GM21367 (cell line): ENCODE data around the gene ESRRA.

Source experiments
- ATAC-seq: cut with Tn5 transposase; IDR thresholded peaks from one replicate; pipeline ENCODE4 v1.9.1; 2021; ENCODE audit not compliant: unreplicated experiment

The ESRRA gene

GRCh38 chr11:64305075-64305690 is at the start of gene ESRRA:
TSS of gene ESRRA (plus strand) at chr11:64305524. CDS start at chr11:64307180, 1,656 bp downstream.
- peak; percentile 62 for ATAC-seq

- no peak for ATAC-seq
Observed at GRCh38 chr11:64256300-64256699, 49.0 kb upstream of the ESRRA start.

GRCh38 chr11:64258356-64258755 is 47.0 kb upstream of the ESRRA start:
- ATAC-seq, result no peak

GRCh38 chr11:64258946-64259532 is 46.3 kb upstream of the ESRRA start:
- ATAC-seq, result no peak

GRCh38 chr11:64259533-64260067 is 45.7 kb upstream of the ESRRA start:
- ATAC-seq, result no peak

GRCh38 chr11:64260147-64260708 is 45.1 kb upstream of the ESRRA start:
- ATAC-seq, result no peak

GRCh38 chr11:64261556-64262080 is 43.7 kb upstream of the ESRRA start:
- no peak for ATAC-seq

GRCh38 chr11:64262271-64263002 is 42.9 kb upstream of the ESRRA start:
- ATAC-seq, result no peak

- ATAC-seq, result no peak
Observed at GRCh38 chr11:64263021-64263946, 42.0 kb upstream of the ESRRA start.

GRCh38 chr11:64263947-64264317 is 41.4 kb upstream of the ESRRA start:
- no peak for ATAC-seq

- ATAC-seq, result no peak
Observed at GRCh38 chr11:64264371-64264852, 40.9 kb upstream of the ESRRA start.

- ATAC-seq, result no peak
Observed at GRCh38 chr11:64265176-64266160, 39.9 kb upstream of the ESRRA start.

- ATAC-seq, result no peak
Observed at GRCh38 chr11:64266339-64266738, 39.0 kb upstream of the ESRRA start.

- no peak for ATAC-seq
Observed at GRCh38 chr11:64267207-64267945, 37.9 kb upstream of the ESRRA start.

- ATAC-seq, result no peak
Observed at GRCh38 chr11:64268025-64268892, 37.1 kb upstream of the ESRRA start.

GRCh38 chr11:64268893-64269539 is 36.3 kb upstream of the ESRRA start:
- peak; percentile 14 for ATAC-seq
